Astrocyte (in vitro differentiated cells and primary cell): ENCODE data around the gene MARCKS. TPM values are rescaled to one million over a fixed set of nuclear protein-coding genes. Genes with fewer than 3 reads are reported as not detected.

Experiments used
- DNase-seq: peaks from one replicate; pipeline ENCODE4 v3.0.0-alpha.2; 2010; ENCODE audit warnings: low read depth
- FAIRE-seq: peaks from 2 replicates; lab custom pipeline; 2011; peaks lifted over from hg19 to GRCh38; lab: Jason Lieb, UNC
- H2AFZ ChIP-seq: 2 replicates; pipeline ENCODE4 v1.6.0; 2012; ENCODE audit warnings: low read depth, low read length, inconsistent platforms
- H3K27ac ChIP-seq: 2 replicates; pipeline ENCODE4 v1.5.1; 2011; ENCODE audit warnings: low read depth, low read length, inconsistent platforms
- H3K27me3 ChIP-seq: 2 replicates; pipeline ENCODE4 v1.6.0; 2011; ENCODE audit warnings: low read length, inconsistent platforms; ENCODE audit not compliant: insufficient read depth
- H3K36me3 ChIP-seq: 2 replicates; pipeline ENCODE4 v1.5.1; 2011; ENCODE audit warnings: low read length, inconsistent platforms; ENCODE audit not compliant: insufficient read depth
- H3K4me1 ChIP-seq: 2 replicates; pipeline ENCODE4 v1.5.1; 2011; ENCODE audit warnings: low read length, inconsistent platforms; ENCODE audit not compliant: insufficient read depth
- H3K4me2 ChIP-seq: 2 replicates; pipeline ENCODE4 v1.6.0; 2012; ENCODE audit warnings: low read length, inconsistent platforms
- H3K4me3 ChIP-seq: 2 replicates; pipeline ENCODE4 v1.5.1; 2011; ENCODE audit warnings: low read depth, mild to moderate bottlenecking, low read length, inconsistent platforms; ENCODE audit not compliant: insufficient read depth
- H3K79me2 ChIP-seq: 2 replicates; pipeline ENCODE4 v1.6.0; 2012; ENCODE audit warnings: mild to moderate bottlenecking, low read length, inconsistent platforms; ENCODE audit not compliant: insufficient read depth
- H3K9ac ChIP-seq: 2 replicates; pipeline ENCODE4 v1.6.0; 2012; ENCODE audit warnings: mild to moderate bottlenecking, low read length, inconsistent platforms
- H3K9me3 ChIP-seq: 2 replicates; pipeline ENCODE4 v1.5.1; 2012; ENCODE audit warnings: low read depth, mild to moderate bottlenecking, low read length, inconsistent platforms; ENCODE audit not compliant: insufficient read depth
- H4K20me1 ChIP-seq: 2 replicates; pipeline ENCODE4 v1.6.0; 2012; ENCODE audit warnings: low read length, inconsistent platforms; ENCODE audit not compliant: insufficient read depth
- H3K27ac Mint-ChIP-seq: one replicate; pipeline ENCODE4 v1.8.0; 2021; ENCODE audit warnings: mild to moderate bottlenecking, mixed read lengths; ENCODE audit not compliant: unreplicated experiment
- H3K27me3 Mint-ChIP-seq: one replicate; pipeline ENCODE4 v1.8.0; 2021; ENCODE audit warnings: low read depth, mixed read lengths; ENCODE audit not compliant: unreplicated experiment
- H3K36me3 Mint-ChIP-seq: one replicate; pipeline ENCODE4 v1.8.0; 2021; ENCODE audit warnings: low read depth, mixed read lengths; ENCODE audit not compliant: unreplicated experiment
- H3K4me1 Mint-ChIP-seq: one replicate; pipeline ENCODE4 v1.8.0; 2021; ENCODE audit warnings: low read depth, mixed read lengths; ENCODE audit not compliant: unreplicated experiment
- H3K4me3 Mint-ChIP-seq: one replicate; pipeline ENCODE4 v1.8.0; 2021; ENCODE audit warnings: mild to moderate bottlenecking, moderate library complexity, mixed read lengths; ENCODE audit not compliant: unreplicated experiment
- H3K9me3 Mint-ChIP-seq: one replicate; pipeline ENCODE4 v1.8.0; 2021; ENCODE audit warnings: mild to moderate bottlenecking, mixed read lengths; ENCODE audit not compliant: unreplicated experiment
- CTCF ChIP-seq: IDR thresholded peaks from 2 replicates; pipeline ENCODE4 v1.5.1; 2011; ENCODE audit warnings: low read depth, mild to moderate bottlenecking, inconsistent platforms, low read length, moderate library complexity; ENCODE audit not compliant: insufficient read depth
- EZH2 ChIP-seq: IDR thresholded peaks from 2 replicates; pipeline ENCODE4 v1.6.1; 2012; ENCODE audit warnings: mild to moderate bottlenecking, low read length, inconsistent platforms; ENCODE audit not compliant: insufficient read depth
- total RNA-seq: library from RNA; stranded (reverse); gene quantifications from 2 replicates; pipeline ENCODE4 v1.2.1, GENCODE V29; 2021

MARCKS gene
- total RNA-seq, 1 donor from 2014 or later: 261 TPM

DNA sequence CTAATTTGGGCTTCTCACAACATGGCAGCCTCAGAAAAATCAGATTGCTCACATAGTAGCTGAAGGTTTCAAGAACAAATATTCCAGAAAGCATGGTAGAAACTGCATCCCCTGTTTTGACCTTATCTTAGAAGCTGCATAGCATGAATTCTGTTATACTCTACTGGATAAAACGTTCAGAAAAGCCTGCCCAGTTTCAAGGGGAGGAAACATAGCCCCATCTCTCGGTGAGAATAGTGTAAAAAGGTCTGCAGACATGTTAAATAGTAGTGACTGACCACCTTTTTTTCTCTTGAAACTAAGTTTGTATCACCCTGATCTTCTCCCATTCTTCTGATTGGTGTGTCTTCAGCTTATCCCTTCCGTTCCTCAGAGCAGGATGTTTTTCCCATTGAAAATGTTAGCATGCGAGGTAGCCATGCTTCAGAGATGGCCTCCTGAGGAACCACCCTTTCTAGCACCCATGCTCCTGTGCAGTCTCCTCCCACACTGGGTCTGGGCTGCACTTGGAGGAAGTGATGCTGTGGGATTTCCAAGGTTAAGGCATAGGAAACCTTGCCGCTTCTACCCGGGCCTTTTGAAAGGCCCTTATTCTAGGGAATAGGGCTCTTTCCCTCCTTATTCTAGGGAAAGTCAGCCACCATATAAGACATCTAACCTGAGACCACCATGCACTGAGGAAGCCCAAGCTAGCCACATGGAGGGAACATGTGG is 50.1 kb downstream of the MARCKS start:
- H3K4me3 Mint-ChIP-seq: no peak overlapping the region
- no peaks in the 10 kb centered on the region for H3K36me3 Mint-ChIP-seq
- FAIRE-seq: no peak
- DNase-seq: no peak
- no peak overlapping the region for H3K27ac Mint-ChIP-seq
- H3K9me3 ChIP-seq: no peaks in the 10 kb centered on the region
- H3K4me3 ChIP-seq: no peak overlapping the region
- no peak overlapping the region for H3K4me2 ChIP-seq
- H4K20me1 ChIP-seq: no peaks in the 10 kb centered on the region
- TF ChIP-seq CTCF: no peak
- TF ChIP-seq EZH2: no peak
- H3K27ac ChIP-seq: no peak overlapping the region
- peaks cover 12% of the 10 kb centered on the region for H3K4me1 Mint-ChIP-seq
- H3K9ac ChIP-seq: no peak overlapping the region
- no peaks in the 10 kb centered on the region for H3K27me3 Mint-ChIP-seq
- no peaks in the 10 kb centered on the region for H3K9me3 Mint-ChIP-seq
- no peak overlapping the region for H2AFZ ChIP-seq
- H3K27me3 ChIP-seq: no peaks in the 10 kb centered on the region
- no peaks in the 10 kb centered on the region for H3K36me3 ChIP-seq
- peaks cover 11% of the 10 kb centered on the region for H3K4me1 ChIP-seq
- H3K79me2 ChIP-seq: no peaks in the 10 kb centered on the region

GRCh38 chr6:113908801-113909200 is 51.7 kb downstream of the MARCKS start:
- no peaks in the 10 kb centered on the region for H4K20me1 ChIP-seq

More at GRCh38 chr6:113908801-113909200, 51.7 kb downstream of the MARCKS start:
- no peaks in the 10 kb centered on the region for H3K36me3 Mint-ChIP-seq
- H3K4me1 Mint-ChIP-seq: peaks cover 12% of the 10 kb centered on the region
- Histone ChIP-seq H3K9ac (peak overlapping the region; percentile 44), H3K4me3 (no peak overlapping the region), H3K4me2 (peak overlapping the region; percentile 47), H2AFZ (no peak overlapping the region), H3K36me3 (no peaks in the 10 kb centered on the region), H3K79me2 (no peaks in the 10 kb centered on the region), H3K27me3 (no peaks in the 10 kb centered on the region), H3K9me3 (no peaks in the 10 kb centered on the region), H3K27ac (no peak overlapping the region), H3K4me1 (peaks cover 9% of the 10 kb centered on the region)
- FAIRE-seq: no peak
- peaks cover 3% of the 10 kb centered on the region for H3K9me3 Mint-ChIP-seq
- peak overlapping the region; percentile 64 for H3K27ac Mint-ChIP-seq
- no peak overlapping the region for H3K4me3 Mint-ChIP-seq
- no peak for TF ChIP-seq EZH2
- no peak for TF ChIP-seq CTCF
- peak; percentile 55 for DNase-seq
- H3K27me3 Mint-ChIP-seq: no peaks in the 10 kb centered on the region
